Loucy (cell line): ENCODE measurements around the gene TMEM183A.

ENCODE experiments used
- H2AFZ ChIP-seq: fragments of 200-600 bp; sonication (generic); 2 replicates; pipeline ENCODE4 v1.6.0; 2016; ENCODE audit warnings: antibody characterized with exemption, mild to moderate bottlenecking, low read length, moderate library complexity
- H3F3A ChIP-seq: fragments of 200-600 bp; 2 replicates; pipeline ENCODE4 v1.6.0; 2016; ENCODE audit warnings: antibody characterized with exemption, low read depth, mild to moderate bottlenecking
- H3K27me3 ChIP-seq: fragments of 200-600 bp; sonication (generic); 2 replicates; pipeline ENCODE4 v1.6.1; 2014; ENCODE audit warnings: low read length, mild to moderate bottlenecking; ENCODE audit not compliant: insufficient read depth, poor library complexity, severe bottlenecking
- H3K36me3 ChIP-seq: fragments of 200-600 bp; sonication (generic); 2 replicates; pipeline ENCODE4 v1.6.1; 2016; ENCODE audit warnings: low read length; ENCODE audit not compliant: insufficient read depth
- H3K4me1 ChIP-seq: fragments of 200-600 bp; sonication (generic); 2 replicates; pipeline ENCODE4 v1.5.1; 2014; ENCODE audit warnings: low read length, mild to moderate bottlenecking; ENCODE audit not compliant: insufficient read depth, poor library complexity, severe bottlenecking
- H3K4me2 ChIP-seq: fragments of 200-600 bp; sonication (generic); 2 replicates; pipeline ENCODE4 v1.6.0; 2014; ENCODE audit warnings: antibody characterized with exemption, low read length, low read depth, mild to moderate bottlenecking; ENCODE audit not compliant: poor library complexity, severe bottlenecking
- H3K4me3 ChIP-seq: fragments of 200-600 bp; sonication (generic); 2 replicates; pipeline ENCODE4 v1.5.1; 2014; ENCODE audit warnings: low read length, mild to moderate bottlenecking, mixed read lengths; ENCODE audit not compliant: poor library complexity, severe bottlenecking
- H3K79me2 ChIP-seq: fragments of 200-600 bp; sonication (generic); 2 replicates; pipeline ENCODE4 v1.6.1; 2014; ENCODE audit warnings: low read length; ENCODE audit not compliant: insufficient read depth
- H3K9ac ChIP-seq: fragments of 200-600 bp; sonication (generic); 2 replicates; pipeline ENCODE4 v1.6.0; 2014; ENCODE audit warnings: mild to moderate bottlenecking, low read depth, low read length, moderate library complexity; ENCODE audit not compliant: poor library complexity, severe bottlenecking
- H3K9me2 ChIP-seq: fragments of 200-600 bp; sonication (generic); replicated peaks from 2 replicates; pipeline ENCODE4 v1.6.1; 2016; ENCODE audit warnings: low read depth, low read length, mixed read lengths
- H3K9me3 ChIP-seq: fragments of 200-600 bp; sonication (generic); 2 replicates; pipeline ENCODE4 v1.6.1; 2014; ENCODE audit warnings: mild to moderate bottlenecking, antibody characterized with exemption, low read length, low read depth; ENCODE audit not compliant: insufficient read depth
- H4K20me1 ChIP-seq: fragments of 200-600 bp; sonication (generic); 2 replicates; pipeline ENCODE4 v1.6.0; 2014; ENCODE audit warnings: antibody characterized with exemption, low read length, mild to moderate bottlenecking; ENCODE audit not compliant: insufficient read depth, poor library complexity, severe bottlenecking
- CTCF ChIP-seq: fragments of 200-600 bp; sonication (generic); conservative IDR thresholded peaks from 2 replicates; pipeline ENCODE4 v1.5.1; 2014; ENCODE audit warnings: mild to moderate bottlenecking, antibody characterized with exemption, low read length
- EZH2phosphoT487 ChIP-seq: fragments of 200-600 bp; IDR thresholded peaks from 2 replicates; pipeline ENCODE4 v1.6.1; 2018; ENCODE audit warnings: antibody characterized with exemption, mild to moderate bottlenecking, moderate library complexity, borderline replicate concordance

Gene TMEM183A

GRCh38 chr1:203048086-203048485, 40.9 kb downstream of the TMEM183A start:
- H3K4me2 ChIP-seq, result no peak overlapping the region
- H3K79me2 ChIP-seq, result no peaks in the 10 kb centered on the region
- H3K27me3 ChIP-seq, result no peaks in the 10 kb centered on the region
- no peaks in the 10 kb centered on the region for H3K9me2 ChIP-seq
- no peaks in the 10 kb centered on the region for H4K20me1 ChIP-seq
- TF ChIP-seq CTCF (no peak), EZH2phosphoT487 (no peak)
- H3K4me3 ChIP-seq, result no peak overlapping the region
- no peak overlapping the region for H3K9ac ChIP-seq
- H3F3A ChIP-seq, result no peaks in the 10 kb centered on the region
- H3K36me3 ChIP-seq, result no peaks in the 10 kb centered on the region
- no peaks in the 10 kb centered on the region for H3K4me1 ChIP-seq
- H2AFZ ChIP-seq, result no peak overlapping the region
- H3K9me3 ChIP-seq, result no peaks in the 10 kb centered on the region

- Histone ChIP-seq H3K27me3 (no peaks in the 10 kb centered on the region), H3K4me3 (no peak overlapping the region), H3K4me1 (no peaks in the 10 kb centered on the region), H3K36me3 (no peaks in the 10 kb centered on the region), H3F3A (no peaks in the 10 kb centered on the region), H3K4me2 (no peak overlapping the region), H3K9ac (no peak overlapping the region), H3K79me2 (no peaks in the 10 kb centered on the region), H2AFZ (no peak overlapping the region), H3K9me2 (no peaks in the 10 kb centered on the region), H4K20me1 (no peaks in the 10 kb centered on the region), H3K9me3 (no peaks in the 10 kb centered on the region)
- TF ChIP-seq CTCF (no peak), EZH2phosphoT487 (no peak)
Measured at GRCh38 chr1:203048555-203049051, 41.4 kb downstream of the TMEM183A start.

DNA sequence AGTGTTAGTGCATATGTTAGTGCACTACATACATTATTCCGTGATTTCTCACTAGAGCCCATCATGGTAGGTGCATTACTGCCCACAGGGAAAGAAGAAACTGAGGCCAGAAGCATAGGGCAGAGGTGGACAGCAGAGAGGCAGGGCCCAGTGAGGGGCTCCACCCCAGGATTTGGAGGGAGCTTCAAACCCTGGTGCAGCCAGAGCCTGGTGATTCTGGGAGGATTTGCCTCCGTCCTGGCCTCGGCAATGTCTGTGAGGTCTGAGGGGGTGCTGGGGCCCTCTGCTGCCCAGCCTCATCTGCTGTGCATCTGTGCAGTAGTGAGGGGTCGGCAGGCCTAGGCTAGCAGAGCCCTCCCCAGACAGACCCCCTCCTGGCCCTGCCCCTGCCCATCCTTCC, 41.9 kb downstream of the TMEM183A start:
- Histone ChIP-seq H3K79me2 (no peaks in the 10 kb centered on the region), H4K20me1 (no peaks in the 10 kb centered on the region), H3K4me1 (no peaks in the 10 kb centered on the region), H3K9ac (no peak overlapping the region), H3K27me3 (no peaks in the 10 kb centered on the region), H3K4me2 (no peak overlapping the region), H3K4me3 (no peak overlapping the region), H3K9me2 (no peaks in the 10 kb centered on the region), H2AFZ (no peak overlapping the region), H3K9me3 (no peaks in the 10 kb centered on the region), H3F3A (no peaks in the 10 kb centered on the region), H3K36me3 (no peaks in the 10 kb centered on the region)
- no peak for TF ChIP-seq EZH2phosphoT487

DNA sequence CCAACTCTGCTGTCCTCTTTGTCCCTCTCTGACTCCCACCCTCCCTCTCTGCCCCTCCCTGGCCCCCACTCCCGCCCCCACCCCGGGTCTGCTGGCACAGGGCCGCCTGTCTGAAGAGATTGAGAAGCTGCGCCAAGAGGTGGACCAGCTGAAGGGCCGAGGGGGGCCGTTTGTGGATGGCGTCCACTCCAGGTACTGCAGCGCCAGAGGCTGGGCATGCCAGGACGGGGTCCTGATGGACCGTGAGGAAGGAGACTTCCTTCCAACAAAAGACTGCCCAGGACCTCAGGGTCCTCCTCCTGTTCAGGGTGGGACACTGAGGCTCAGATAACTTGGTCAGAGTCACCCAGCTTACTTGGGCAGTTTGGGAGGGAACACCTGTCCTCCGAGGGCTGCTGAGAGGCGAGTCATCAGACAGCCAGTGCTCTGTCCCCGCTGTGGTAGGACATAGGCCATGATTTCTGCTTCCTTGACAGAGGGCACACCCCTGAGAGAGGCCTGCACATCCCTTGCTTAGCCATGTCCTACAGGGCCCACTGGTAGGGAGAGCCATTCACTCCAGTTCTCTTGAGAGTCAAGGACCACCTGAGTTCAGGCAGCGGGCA, 42.5 kb downstream of the TMEM183A start:
- Histone ChIP-seq H3K79me2 (no peaks in the 10 kb centered on the region), H3K27me3 (no peaks in the 10 kb centered on the region), H2AFZ (no peak overlapping the region), H4K20me1 (no peaks in the 10 kb centered on the region), H3K4me3 (no peak overlapping the region), H3K4me1 (no peaks in the 10 kb centered on the region), H3K9ac (no peak overlapping the region), H3K9me2 (no peaks in the 10 kb centered on the region), H3F3A (no peaks in the 10 kb centered on the region), H3K4me2 (no peak overlapping the region), H3K36me3 (no peaks in the 10 kb centered on the region), H3K9me3 (no peaks in the 10 kb centered on the region)
- TF ChIP-seq EZH2phosphoT487, result no peak
- no peak for TF ChIP-seq CTCF
